HCT116 (cell line): ENCODE results near the gene PAQR6. TPM values are rescaled to one million over a fixed set of nuclear protein-coding genes. Genes with fewer than 3 reads are reported as not detected.

ENCODE experiments used
- CBX3 ChIP-seq: IDR thresholded peaks from 2 replicates; pipeline ENCODE4 v1.6.1; 2012; ENCODE audit warnings: low read depth
- SRF ChIP-seq: IDR thresholded peaks from 2 replicates; pipeline ENCODE4 v1.6.1; 2012; ENCODE audit warnings: low read depth
- ZBTB33 ChIP-seq: IDR thresholded peaks from 2 replicates; pipeline ENCODE4 v1.6.1; 2011; ENCODE audit warnings: mild to moderate bottlenecking, low read length, moderate library complexity; ENCODE audit not compliant: insufficient replicate concordance; ENCODE audit errors: extremely low read depth
- ZNF274 ChIP-seq: fragments of 200-500 bp; sonication (Bioruptor generic); IDR thresholded peaks from 2 replicates; pipeline ENCODE4 v1.6.1; 2014; ENCODE audit warnings: mild to moderate bottlenecking, low read depth, low read length, inconsistent platforms
- total RNA-seq: library from RNA; stranded (reverse); gene quantifications from one replicate; pipeline ENCODE4 v1.2.1, GENCODE V29; 2021; ENCODE audit not compliant: unreplicated experiment

Gene PAQR6
- total RNA-seq, 1 experiment from 2014 or later, result 10.9 TPM

GRCh38 chr1:156193488-156194299 lies 54.2 kb downstream of the PAQR6 start, which contains the start of gene SLC25A44 (continued):
- TF ChIP-seq ZBTB33, result peak; percentile 1
- TF ChIP-seq ZNF274, result no peak
- no peak for TF ChIP-seq CBX3
- no peak; the same call in 1 of the 2 replicates for TF ChIP-seq SRF
- TF ChIP-seq, all 23 proteins: peak for 11

Other genes with a start within 250 kb of the PAQR6 start
- 153 TPM for gene SSR2, start 227.1 kb downstream of the PAQR6 start, total RNA-seq
- 68.4 TPM for gene UBQLN4, start 194.3 kb downstream of the PAQR6 start, total RNA-seq
- 60.2 TPM for gene LAMTOR2, start 193.3 kb downstream of the PAQR6 start, total RNA-seq
- gene RAB25, start 186.9 kb downstream of the PAQR6 start, total RNA-seq, result 142 TPM
- gene MEX3A, start 165.6 kb downstream of the PAQR6 start, total RNA-seq, result 6.1 TPM
- gene LMNA, start 133.3 kb downstream of the PAQR6 start, total RNA-seq, result 528 TPM
- 0.39 TPM for gene SEMA4A, start 94.5 kb downstream of the PAQR6 start, total RNA-seq
- gene SLC25A44, start 54.0 kb downstream of the PAQR6 start, total RNA-seq, result 17.5 TPM
- 52.6 TPM for gene PMF1, start 35.0 kb downstream of the PAQR6 start, total RNA-seq
- 1.4 TPM for gene BGLAP, start 5.9 kb downstream of the PAQR6 start, total RNA-seq
- 75.2 TPM for gene SMG5, start 34.8 kb upstream of the PAQR6 start, total RNA-seq
- 6.3 TPM for gene TMEM79, start 36.3 kb upstream of the PAQR6 start, total RNA-seq
- 27.8 TPM for gene GLMP, start 47.6 kb upstream of the PAQR6 start, total RNA-seq
- gene VHLL, start 51.3 kb upstream of the PAQR6 start, total RNA-seq, result not detected
- gene CCT3, start 90.2 kb upstream of the PAQR6 start, total RNA-seq, result 619 TPM
- gene TSACC, start 90.5 kb upstream of the PAQR6 start, total RNA-seq, result 1.0 TPM
- gene RHBG, start 121.2 kb upstream of the PAQR6 start, total RNA-seq, result 5.7 TPM